Hematopoietic multipotent progenitor cell (in vitro differentiated cells): ENCODE data around the gene RNMT. TPM values are rescaled to one million over a fixed set of nuclear protein-coding genes. Genes with fewer than 3 reads are reported as not detected.
A peak's percentile ranks its signal among the peaks of the same experiment; 100 is the strongest.

ENCODE experiments used
- DNase-seq, 3 donors: peaks; one replicate each; pipeline ENCODE4 v3.0.0-alpha.2; 2011 to 2015; ENCODE audit warnings: low read depth in 2 of 3, low spot score in 2 of 3
- small RNA-seq: library from RNA; depleted of rRNA; stranded (forward); fragments of <200 nt; gene quantifications from one replicate; pipeline ENCODE3, GENCODE V24; 2012
- total RNA-seq: library from RNA; depleted of rRNA; stranded (reverse); fragments of >200 nt; gene quantifications from one replicate; pipeline ENCODE4 v1.2.3, GENCODE V29; 2012

RNMT gene
- total RNA-seq, 1 donor, result 10.8 TPM

DNA sequence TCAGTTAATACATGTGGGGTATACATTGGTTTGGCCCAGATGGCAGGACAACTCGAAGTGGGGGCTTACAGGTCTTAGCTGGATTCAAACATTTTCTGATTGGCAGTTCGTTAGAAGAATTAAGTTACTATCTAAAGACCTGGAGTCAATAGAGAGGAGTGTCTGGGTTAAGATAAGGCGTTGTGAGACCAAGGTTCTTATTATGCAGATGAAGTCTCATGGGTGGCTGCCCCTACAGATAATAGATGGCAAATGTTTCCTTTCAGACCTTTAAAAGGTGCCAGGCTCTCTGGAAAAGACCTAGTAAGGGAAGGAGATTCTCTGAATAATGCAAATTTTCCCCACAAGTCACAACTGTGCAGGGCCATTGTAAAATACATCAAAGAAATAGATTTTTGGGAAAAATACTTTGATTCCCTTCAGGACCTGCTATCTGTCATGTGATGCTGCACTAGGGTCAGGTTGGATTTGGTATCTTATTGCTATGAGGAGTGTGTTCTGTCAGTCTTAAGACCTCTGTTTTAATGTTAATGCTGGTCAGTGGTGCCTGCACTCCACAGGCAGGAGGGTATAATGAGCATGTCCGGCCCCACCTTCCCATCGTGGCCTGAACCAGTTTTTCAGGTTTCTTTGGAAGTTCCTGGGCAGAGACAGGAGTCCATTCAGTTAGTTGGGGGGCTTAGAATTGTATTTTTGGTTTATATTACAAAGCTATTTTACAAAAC is 83.2 kb downstream of the RNMT start:
- no peak for DNase-seq

DNA sequence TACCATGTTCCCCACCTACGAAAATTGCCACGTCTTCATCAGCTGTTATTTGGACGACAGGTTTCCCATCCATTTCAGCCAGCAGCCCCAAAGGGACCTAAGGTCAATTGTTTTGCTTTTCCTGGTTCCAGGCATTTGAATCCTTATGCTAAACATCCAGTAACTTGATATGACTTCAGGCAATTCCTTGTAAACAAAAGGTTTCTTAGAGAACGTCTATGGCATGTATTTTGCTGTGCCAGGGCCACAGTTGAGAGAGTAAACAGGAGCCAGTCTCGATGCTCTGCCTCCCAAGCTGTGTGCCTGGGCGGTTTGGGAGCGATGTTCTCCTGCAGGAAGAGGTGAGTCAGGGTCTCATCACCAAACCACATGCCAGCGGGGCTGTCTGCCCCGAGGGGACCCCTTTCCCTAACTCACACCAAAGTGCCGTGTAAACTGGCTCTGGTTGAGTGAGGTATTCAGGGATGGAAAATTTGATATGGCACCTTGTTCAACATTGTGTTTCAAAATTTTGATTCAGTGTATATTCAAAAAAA is 84.5 kb downstream of the RNMT start:
- DNase-seq, result no peak

- peak in 1 of 3 donors; percentile 11 for DNase-seq
These were observed 85.5 kb downstream of the RNMT start for GRCh38 chr18:13811993-13812392.

DNA sequence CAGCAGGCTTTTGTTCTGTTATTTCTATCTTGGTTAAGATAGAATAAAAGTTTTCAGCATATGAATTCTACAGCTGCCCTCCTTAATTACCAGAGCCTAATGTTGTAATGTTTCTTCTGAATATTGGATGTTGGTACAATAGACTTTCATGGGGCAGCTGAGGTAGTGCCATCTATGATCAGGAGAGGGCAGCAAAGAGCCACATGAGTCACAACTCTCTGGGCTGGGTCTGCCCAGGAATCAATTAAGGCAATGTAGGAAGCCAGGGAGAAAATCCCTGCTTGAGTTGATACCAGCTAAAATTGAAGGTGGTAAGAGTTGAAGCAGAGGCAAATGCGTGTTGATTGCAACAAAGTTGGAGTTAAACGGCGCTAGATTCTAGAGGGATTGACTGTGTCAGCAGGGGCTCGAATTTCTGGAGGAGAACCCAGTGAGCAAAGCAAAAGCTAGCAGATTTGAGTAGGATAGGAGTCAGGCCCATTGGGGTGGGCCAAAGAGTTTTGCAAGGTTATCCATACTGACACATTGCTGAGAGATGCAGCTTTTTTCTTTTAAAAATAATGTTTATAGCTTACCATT is 86.9 kb downstream of the RNMT start:
- DNase-seq, result peak in 2 of 3 donors; percentile 36 to 66

Small RNAs within 50 kb of the gene (small RNA-seq; reads per million reads assigned to genes)
- gene AP001525.1 (not detected), gene RN7SL362P (not detected)

Other genes with a start within 250 kb of the RNMT start
- 13.7 TPM for gene FAM210A, start 115 bp upstream of the RNMT start, total RNA-seq
- not detected for gene MC5R, start 97.5 kb downstream of the RNMT start, total RNA-seq
- not detected for gene MC2R, start 188.9 kb downstream of the RNMT start, total RNA-seq